Measurements from ENCODE around the gene CYP4F11. TPM values are rescaled to one million over a fixed set of nuclear protein-coding genes. Genes with fewer than 3 reads are reported as not detected.
"Not testable (repeated sequence)": the region's sequence is repeated elsewhere in the genome, so short reads cannot be mapped to it uniquely, and the experiment has no call there.

Gene CYP4F11
- total RNA-seq, 1 donor from 2014 or later: not detected

- DNase-seq (ENCODE audit: low read depth in 2 of 2): no peak
Observed at GRCh38 chr19:15923702-15924101, 10.6 kb downstream of the CYP4F11 start.

GRCh38 chr19:15922021-15922420, 12.3 kb downstream of the CYP4F11 start:
- no peak for DNase-seq (ENCODE audit: low read depth in 2 of 2)

- no peak for DNase-seq (ENCODE audit: low read depth in 2 of 2)
Observed at GRCh38 chr19:15919243-15919642, 15.1 kb downstream of the CYP4F11 start.

GRCh38 chr19:15915109-15915508, 19.2 kb downstream of the CYP4F11 start:
- no peak for DNase-seq (ENCODE audit: low read depth in 2 of 2)

GRCh38 chr19:15913830-15914229, 20.5 kb downstream of the CYP4F11 start:
- DNase-seq (ENCODE audit: low read depth in 2 of 2): no peak

- DNase-seq (ENCODE audit: low read depth in 2 of 2): no peak
Observed at GRCh38 chr19:15913384-15913783, 20.9 kb downstream of the CYP4F11 start.

- DNase-seq (ENCODE audit: low read depth in 2 of 2): no peak
Observed at GRCh38 chr19:15911599-15912235, 22.6 kb downstream of the CYP4F11 start.

GRCh38 chr19:15905026-15905425, 29.3 kb downstream of the CYP4F11 start:
- DNase-seq (ENCODE audit: low read depth in 2 of 2): no peak

GRCh38 chr19:15902898-15903297, 31.4 kb downstream of the CYP4F11 start:
- not testable (repeated sequence) for DNase-seq (ENCODE audit: low read depth in 2 of 2)

GRCh38 chr19:15902254-15902653, 32.1 kb downstream of the CYP4F11 start:
- no peak for DNase-seq (ENCODE audit: low read depth in 2 of 2)

- DNase-seq (ENCODE audit: low read depth in 2 of 2): no peak
Observed at GRCh38 chr19:15900504-15900903, 33.8 kb downstream of the CYP4F11 start.

- not testable (repeated sequence) for DNase-seq (ENCODE audit: low read depth in 2 of 2)
Observed at GRCh38 chr19:15900032-15900431, 34.3 kb downstream of the CYP4F11 start.

- DNase-seq (ENCODE audit: low read depth in 2 of 2): not testable (repeated sequence)
Observed at GRCh38 chr19:15899561-15899960, 34.8 kb downstream of the CYP4F11 start.

GRCh38 chr19:15897738-15898276, 36.5 kb downstream of the CYP4F11 start, which contains the start of gene CYP4F2:
Gene CYP4F2, minus strand, starts transcription at chr19:15898074. Its CDS starts 463 bp downstream, at chr19:15897611.
- DNase-seq (ENCODE audit: low read depth in 2 of 2): no peak

- DNase-seq (ENCODE audit: low read depth in 2 of 2): no peak
Observed at GRCh38 chr19:15897026-15897737, 37.1 kb downstream of the CYP4F11 start.

GRCh38 chr19:15895876-15896430, 38.4 kb downstream of the CYP4F11 start:
- DNase-seq (ENCODE audit: low read depth in 2 of 2): no peak

- no peak for DNase-seq (ENCODE audit: low read depth in 2 of 2)
Observed at GRCh38 chr19:15894359-15894758, 40.0 kb downstream of the CYP4F11 start.

GRCh38 chr19:15893477-15893876, 40.9 kb downstream of the CYP4F11 start:
- DNase-seq (ENCODE audit: low read depth in 2 of 2): no peak

- DNase-seq (ENCODE audit: low read depth in 2 of 2): no peak
Observed at GRCh38 chr19:15892012-15892411, 42.3 kb downstream of the CYP4F11 start.

GRCh38 chr19:15891434-15891833, 42.9 kb downstream of the CYP4F11 start:
- DNase-seq (ENCODE audit: low read depth in 2 of 2): no peak

GRCh38 chr19:15889339-15889738, 45.0 kb downstream of the CYP4F11 start:
- DNase-seq (ENCODE audit: low read depth in 2 of 2): not testable (repeated sequence)

- DNase-seq (ENCODE audit: low read depth in 2 of 2): no peak
Observed at GRCh38 chr19:15885919-15886318, 48.4 kb downstream of the CYP4F11 start.

Data from dermis microvascular lymphatic vessel endothelial cell (primary cell).